A549 (cell line): ENCODE measurements around the gene RNF183. TPM values are rescaled to one million over a fixed set of nuclear protein-coding genes. Genes with fewer than 3 reads are reported as not detected.

Source experiments
- ATAC-seq, 2 experiments: fragments of 200-7000 bp in 1 of 2; fragments of >200 bp in 1 of 2; cut with Nextera tagmentation in 1 of 2; cut with Tn5 transposase in 1 of 2; 3 replicates each; pipeline versions ENCODE4 v1.8.0 to v1.9.1; 2018 to 2020; ENCODE audit warnings: mild to moderate bottlenecking in 1 of 2, moderate library complexity in 1 of 2
- CTCF ChIA-PET: fragments of 300-600 bp; sonication (Branson Sonifier 250); formaldehyde crosslinking; extraction: SDS; loops from one replicate; lab custom pipeline; 2021; ENCODE audit warnings: antibody characterized with exemption, inconsistent platforms; lab: Yijun Ruan, JAX
- POLR2A ChIA-PET: fragments of 350-600 bp; formaldehyde crosslinking; extraction: SDS; loops from one replicate; lab custom pipeline; 2021; ENCODE audit warnings: antibody characterized with exemption, inconsistent platforms; lab: Yijun Ruan, JAX
- DNase-seq, 2 experiments: peaks; one replicate each; pipeline versions ENCODE4 v3.0.0 to v3.0.0-alpha.2; 2011 to 2016; ENCODE audit warnings: low read depth in 1 of 2, low spot score in 1 of 2
- FAIRE-seq: peaks from 2 replicates; lab custom pipeline; 2011; peaks lifted over from hg19 to GRCh38; lab: Jason Lieb, UNC
- H3K27ac ChIP-seq, 2 experiments: fragments of >200 bp; sonication (Bioruptor Twin); formaldehyde crosslinking; 3 replicates each; pipeline ENCODE4 v1.5.1; 2016 to 2017
- H3K4me1 ChIP-seq: fragments of >200 bp; sonication (Bioruptor Twin); formaldehyde crosslinking; 3 replicates; pipeline ENCODE4 v1.6.1; 2016
- H3K4me2 ChIP-seq: fragments of >200 bp; sonication (Bioruptor Twin); formaldehyde crosslinking; 3 replicates; pipeline ENCODE4 v1.6.1; 2016
- H3K4me3 ChIP-seq: fragments of >200 bp; sonication (Bioruptor Twin); formaldehyde crosslinking; 3 replicates; pipeline ENCODE4 v1.5.1; 2016
- H3K9me3 ChIP-seq: fragments of >200 bp; sonication (Bioruptor Twin); formaldehyde crosslinking; 3 replicates; pipeline ENCODE4 v1.6.1; 2016
- BHLHE40 ChIP-seq: IDR thresholded peaks from 2 replicates; pipeline ENCODE4 v1.6.1; 2012; ENCODE audit warnings: low read depth, low read length, inconsistent platforms
- CBX8 ChIP-seq: fragments of 200-600 bp; sonication (generic); IDR thresholded peaks from 2 replicates; pipeline ENCODE4 v1.6.1; 2016
- CEBPB ChIP-seq, 2 experiments: fragments of >200 bp in 1 of 2; sonication (Bioruptor Twin) in 1 of 2; formaldehyde crosslinking in 1 of 2; IDR thresholded peaks; 2 replicates each; pipeline ENCODE4 v1.6.1; 2012 to 2016
- CHD4 ChIP-seq: fragments of 200-600 bp; sonication (generic); IDR thresholded peaks from 2 replicates; pipeline ENCODE4 v1.6.1; 2016; ENCODE audit warnings: antibody characterized with exemption, mild to moderate bottlenecking, borderline replicate concordance
- E2F6 ChIP-seq: IDR thresholded peaks from 2 replicates; pipeline ENCODE4 v1.6.1; 2012; ENCODE audit warnings: low read depth, borderline replicate concordance
- EHF ChIP-seq: fragments of 250-450 bp; sonication (Bioruptor Pico); IDR thresholded peaks from 2 replicates; pipeline ENCODE4 v1.5.0; 2020; ENCODE audit warnings: mild to moderate bottlenecking
- EP300 ChIP-seq, 2 experiments: fragments of >200 bp; sonication (Bioruptor Twin); formaldehyde crosslinking; IDR thresholded peaks; 2 replicates in 1 of 2; 3 replicates in 1 of 2; pipeline ENCODE4 v1.6.1; 2016 to 2017
- ESRRA ChIP-seq: fragments of 150-350 bp; IDR thresholded peaks from 2 replicates; pipeline ENCODE4 v1.6.1; 2014; ENCODE audit warnings: mild to moderate bottlenecking, low read length, borderline replicate concordance
- FOSL2 ChIP-seq, 2 experiments: fragments of 450-650 bp in 1 of 2; fragments of >200 bp in 1 of 2; sonication (Bioruptor Twin) in 1 of 2; formaldehyde crosslinking; IDR thresholded peaks; 2 replicates each; pipeline versions ENCODE4 v1.5.0 to v1.6.1; 2016 to 2020; ENCODE audit warnings: mild to moderate bottlenecking in 1 of 2, moderate library complexity in 1 of 2
- FOXS1 ChIP-seq: fragments of 250-450 bp; sonication (Bioruptor Pico); IDR thresholded peaks from 2 replicates; pipeline ENCODE4 v1.5.0; 2020; ENCODE audit warnings: mild to moderate bottlenecking, moderate library complexity
- GATA3 ChIP-seq: IDR thresholded peaks from 2 replicates; pipeline ENCODE4 v1.6.1; 2012; ENCODE audit warnings: borderline replicate concordance
- HDAC2 ChIP-seq: fragments of 200-600 bp; sonication (generic); IDR thresholded peaks from 2 replicates; pipeline ENCODE4 v1.6.1; 2016
- HOXA7 ChIP-seq: fragments of 250-450 bp; sonication (Bioruptor Pico); IDR thresholded peaks from 2 replicates; pipeline ENCODE4 v1.5.0; 2020; ENCODE audit warnings: mild to moderate bottlenecking, moderate library complexity
- HOXB5 ChIP-seq: fragments of 250-450 bp; sonication (Bioruptor Pico); IDR thresholded peaks from 2 replicates; pipeline ENCODE4 v1.5.0; 2020; ENCODE audit warnings: mild to moderate bottlenecking, moderate library complexity
- JUN ChIP-seq, 2 experiments: fragments of >200 bp; sonication (Bioruptor Twin); formaldehyde crosslinking; IDR thresholded peaks; 2 replicates in 1 of 2; 3 replicates in 1 of 2; pipeline ENCODE4 v1.6.1; 2016 to 2017
- JUNB ChIP-seq: fragments of >200 bp; sonication (Bioruptor Twin); formaldehyde crosslinking; IDR thresholded peaks from 2 replicates; pipeline ENCODE4 v1.6.1; 2016
- KDM5A ChIP-seq: fragments of 200-600 bp; sonication (generic); IDR thresholded peaks from 2 replicates; pipeline ENCODE4 v1.6.1; 2016; ENCODE audit warnings: antibody characterized with exemption, mild to moderate bottlenecking
- MAZ ChIP-seq: fragments of 150-350 bp; IDR thresholded peaks from 2 replicates; pipeline ENCODE4 v1.6.1; 2014; ENCODE audit warnings: antibody characterized with exemption, low read depth, low read length, borderline replicate concordance
- NFE2L2 ChIP-seq: fragments of 150-350 bp; conservative IDR thresholded peaks from 2 replicates; pipeline ENCODE4 v1.6.1; 2014; ENCODE audit warnings: low read length
- NPAS2 ChIP-seq: fragments of 250-450 bp; sonication (Bioruptor Pico); IDR thresholded peaks from 2 replicates; pipeline ENCODE4 v1.8.0; 2022; ENCODE audit warnings: mild to moderate bottlenecking, moderate library complexity, borderline replicate concordance
- NR3C1 ChIP-seq: fragments of >200 bp; sonication (Bioruptor Twin); formaldehyde crosslinking; IDR thresholded peaks from 3 replicates; pipeline ENCODE4 v1.6.1; 2017
- POLR2A ChIP-seq: IDR thresholded peaks from 2 replicates; pipeline ENCODE4 v1.6.1; 2012; ENCODE audit warnings: mild to moderate bottlenecking, low read length
- RARB ChIP-seq: fragments of 250-450 bp; sonication (Bioruptor Pico); IDR thresholded peaks from 2 replicates; pipeline ENCODE4 v1.8.0; 2021; ENCODE audit warnings: mild to moderate bottlenecking, moderate library complexity
- RCOR1 ChIP-seq: fragments of 150-350 bp; IDR thresholded peaks from 2 replicates; pipeline ENCODE4 v1.6.1; 2014; ENCODE audit warnings: antibody characterized with exemption, low read length, low read depth
- RNF2 ChIP-seq: fragments of 200-600 bp; sonication (generic); IDR thresholded peaks from 2 replicates; pipeline ENCODE4 v1.6.1; 2016; ENCODE audit warnings: low read depth, mild to moderate bottlenecking, antibody characterized with exemption, moderate library complexity, borderline replicate concordance
- SMC3 ChIP-seq: fragments of >200 bp; sonication (Bioruptor Twin); formaldehyde crosslinking; IDR thresholded peaks from 3 replicates; pipeline ENCODE4 v1.6.1; 2018; ENCODE audit warnings: inconsistent platforms
- TP53 ChIP-seq: fragments of 250-450 bp; sonication (Bioruptor Pico); IDR thresholded peaks from 2 replicates; pipeline ENCODE4 v1.5.0; 2021; ENCODE audit warnings: mild to moderate bottlenecking, moderate library complexity
- ZNF302 ChIP-seq: fragments of 250-450 bp; sonication (Bioruptor Pico); IDR thresholded peaks from 2 replicates; pipeline ENCODE4 v1.9.0; 2021; ENCODE audit warnings: inconsistent platforms, mild to moderate bottlenecking, moderate library complexity
- WGBS: methylation state at CpG from one replicate; pipeline ENCODE4 v1.1.6; 2017; ENCODE audit errors: missing lambda C conversion rate; 5-methylcytosine and 5-hydroxymethylcytosine counted together
- polyA plus RNA-seq, 4 experiments: library from polyadenylated mRNA; depleted of rRNA in 3 of 4; stranded (reverse); fragments of >200 nt; fragmentation: RNase III in 1 of 4; extraction: RNeasy Plus Mini Kit Qiagen cat#74134 plus additional on column Dnase treatment in 1 of 4; gene quantifications; 2 replicates in 3 of 4; 3 replicates in 1 of 4; pipeline ENCODE4 v1.2.3, GENCODE V29; 2011 to 2017
- TF ChIP-seq, protein P1 (sequence below): IDR thresholded peaks from 2 replicates; pipeline ENCODE4 v1.6.1; 2012

Gene RNF183
- polyA plus RNA-seq, 2 of the 4 experiments (the other 2 are of a cell fraction): 0.13 TPM; not detected in 1

DNA sequence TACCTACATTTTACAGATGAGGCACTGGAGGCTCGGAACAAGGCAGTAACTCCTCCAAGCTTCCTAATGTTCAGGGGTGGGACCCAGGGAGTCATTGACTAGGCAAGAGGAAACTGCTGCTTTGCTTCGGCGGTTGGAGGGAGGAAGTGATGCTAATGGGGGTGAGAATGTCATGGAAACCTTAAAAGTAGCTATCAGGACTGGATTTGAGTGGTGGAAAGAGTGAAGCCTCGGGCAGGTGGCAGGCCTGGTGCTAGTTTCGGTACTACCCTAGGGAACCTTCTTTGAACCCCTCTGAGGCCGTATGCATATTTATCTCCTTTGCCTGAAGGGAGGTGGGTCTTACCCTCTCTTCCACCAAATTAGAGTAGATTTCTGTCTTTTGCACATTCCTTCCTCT, 47.8 kb upstream of the RNF183 start:
- FAIRE-seq (no peak), DNase-seq (no peak), ATAC-seq (no peak)
- H3K4me2 ChIP-seq: no peak overlapping the region
- POLR2A ChIA-PET: interaction anchor here (5.4 kb wide), 1 partner anchor 11 kb away, joined by 29 read pairs; the partner anchor contains the start of gene WDR31
- no peaks in the 10 kb centered on the region for H3K9me3 ChIP-seq
- WGBS: 86% methylated on average over 6 of the region's 6 CpGs
- TF ChIP-seq JUN (IDR thresholded peaks at IDR 0.05): no peak
- no peak for TF ChIP-seq GATA3
- no peak for TF ChIP-seq FOXS1 (CRISPR knock-in tag)
- TF ChIP-seq RNF2: no peak
- no peak for TF ChIP-seq HOXA7 (CRISPR knock-in tag)
- no peak for TF ChIP-seq RCOR1
- TF ChIP-seq KDM5A: no peak
- no peak for TF ChIP-seq CBX8
- TF ChIP-seq, protein P1, sequence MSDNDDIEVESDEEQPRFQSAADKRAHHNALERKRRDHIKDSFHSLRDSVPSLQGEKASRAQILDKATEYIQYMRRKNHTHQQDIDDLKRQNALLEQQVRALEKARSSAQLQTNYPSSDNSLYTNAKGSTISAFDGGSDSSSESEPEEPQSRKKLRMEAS: no peak
- TF ChIP-seq ZNF302 (CRISPR knock-in tag): no peak
- TF ChIP-seq BHLHE40: no peak
- TF ChIP-seq CHD4: no peak
- no peak for TF ChIP-seq CEBPB (IDR thresholded peaks at IDR 0.05)
- no peak for TF ChIP-seq JUNB
- TF ChIP-seq E2F6: no peak
- no peak for TF ChIP-seq NPAS2 (CRISPR knock-in tag)
- TF ChIP-seq HOXB5 (CRISPR knock-in tag): no peak
- no peak for TF ChIP-seq FOSL2 (IDR thresholded peaks at IDR 0.05)
- no peak for TF ChIP-seq FOSL2 (CRISPR knock-in tag; IDR thresholded peaks at IDR 0.05)
- no peak for TF ChIP-seq EP300 (IDR thresholded peaks at IDR 0.05)
- CTCF ChIA-PET: interaction anchor here (1.0 to 2.0 kb wide), 4 partner anchors 11 to 49 kb away, joined by 3 to 10 read pairs (median 7); partner anchors contain the start of genes ALAD and WDR31
- H3K4me3 ChIP-seq: no peak overlapping the region
- H3K27ac ChIP-seq: no peak overlapping the region
- peaks cover 6% of the 10 kb centered on the region; the same call in 1 of the 3 replicates for H3K4me1 ChIP-seq

DNA sequence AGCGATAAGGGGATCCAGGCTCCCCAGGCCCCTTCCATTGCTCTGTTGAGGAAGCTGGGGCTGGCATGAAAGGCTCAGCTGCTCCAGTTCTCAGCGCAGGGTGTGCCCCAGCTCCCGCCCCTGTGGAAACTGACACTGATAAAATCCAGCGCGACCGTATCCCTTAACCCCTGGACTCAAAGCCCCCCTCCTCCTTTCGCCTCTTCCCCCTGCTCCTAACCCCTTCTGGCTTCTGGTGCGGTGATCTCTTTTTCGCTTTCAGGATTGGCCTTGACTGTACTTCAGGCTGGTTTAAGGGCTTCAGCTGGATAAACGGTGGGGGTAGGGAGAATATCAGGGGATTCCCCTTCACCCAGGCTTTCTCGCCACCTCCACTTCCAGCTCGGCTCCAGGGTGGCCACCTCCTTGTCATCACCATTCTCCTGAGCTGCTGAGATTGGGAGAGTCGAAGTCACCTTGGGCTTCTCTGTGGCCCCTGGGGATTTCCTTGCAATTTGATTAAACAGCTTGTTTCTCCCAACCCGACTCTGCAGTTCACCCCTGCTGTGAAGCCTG, 47.0 kb upstream of the RNF183 start:
- Histone ChIP-seq H3K9me3 (no peaks in the 10 kb centered on the region), H3K4me2 (peak overlapping the region; percentile 97), H3K4me3 (peak overlapping the region; percentile 74), H3K27ac (no peak overlapping the region), H3K4me1 (peaks cover 6% of the 10 kb centered on the region; the same call in 1 of the 3 replicates)
- TF ChIP-seq SMC3 (no peak), HOXB5 (CRISPR knock-in tag) (no peak), NFE2L2 (no peak), TP53 (CRISPR knock-in tag) (no peak), HDAC2 (no peak), RNF2 (no peak), EP300 (IDR thresholded peaks at IDR 0.05) (no peak), ESRRA (no peak), RARB (no peak), FOXS1 (CRISPR knock-in tag) (no peak), KDM5A (no peak), EHF (no peak), HOXA7 (CRISPR knock-in tag) (no peak), NR3C1 (no peak), MAZ (no peak), POLR2A (no peak)
- 56% methylated on average over 14 of the region's 14 CpGs for WGBS
- no peak for FAIRE-seq
- POLR2A ChIA-PET: interaction anchor here (5.4 kb wide), 1 partner anchor 10 kb away, joined by 29 read pairs; the partner anchor contains the start of gene WDR31
- ATAC-seq: no peak
- no peak for DNase-seq
- CTCF ChIA-PET: interaction anchor here (0.8 to 2.8 kb wide), 6 partner anchors 10 to 60 kb away, joined by 3 to 11 read pairs (median 5); partner anchors contain the start of genes ALAD, POLE3 and WDR31
